Activated CD4-positive, CD25-positive, alpha-beta regulatory T cell (primary cell): ENCODE results near the gene ANKRD11.
A peak's percentile ranks its signal among the peaks of the same experiment; 100 is the strongest.
"Not testable (repeated sequence)": the region's sequence is repeated elsewhere in the genome, so short reads cannot be mapped to it uniquely, and the experiment has no call there.

ENCODE experiments used
- DNase-seq, 4 experiments: peaks; one replicate each; lab custom pipeline; 2025; lab: John Stamatoyannopoulos, UW

Gene ANKRD11

DNA sequence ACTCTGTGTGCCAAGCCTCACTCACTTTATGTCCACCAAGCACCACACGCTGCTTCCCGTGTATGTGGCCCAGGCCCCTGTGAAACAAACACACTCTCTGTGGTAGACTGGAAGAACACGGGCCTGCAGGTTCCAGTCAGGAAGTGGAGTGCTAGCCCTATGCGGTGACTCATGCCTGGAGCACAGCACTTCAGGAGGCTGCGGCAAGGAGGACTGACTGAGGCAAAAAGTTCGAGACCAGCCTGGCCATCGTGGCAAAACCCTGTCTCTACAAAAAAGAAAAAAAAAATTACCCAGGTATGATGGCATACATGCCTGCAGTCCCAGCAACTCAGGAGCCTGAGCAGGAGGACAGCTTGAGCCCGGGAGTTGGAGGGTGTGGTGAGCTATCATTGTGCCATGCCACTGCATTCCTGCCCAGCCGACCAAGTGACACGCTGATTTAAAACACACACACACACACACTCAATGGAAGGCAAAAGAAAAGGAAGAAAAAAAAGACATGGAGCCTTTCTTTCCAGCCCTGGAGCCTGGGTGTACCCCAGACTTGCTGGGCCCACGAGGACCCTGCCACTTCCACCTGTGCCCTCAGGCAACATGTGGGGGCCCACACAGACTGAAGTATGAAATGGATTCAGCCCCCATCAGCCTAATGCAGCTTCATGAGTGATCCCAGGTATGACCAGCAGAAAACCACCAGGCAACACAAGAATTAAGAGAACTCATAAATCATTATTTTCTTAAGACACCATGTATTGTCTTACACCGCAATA lies 126.6 kb downstream of the ANKRD11 start:
- no peak for DNase-seq

DNA sequence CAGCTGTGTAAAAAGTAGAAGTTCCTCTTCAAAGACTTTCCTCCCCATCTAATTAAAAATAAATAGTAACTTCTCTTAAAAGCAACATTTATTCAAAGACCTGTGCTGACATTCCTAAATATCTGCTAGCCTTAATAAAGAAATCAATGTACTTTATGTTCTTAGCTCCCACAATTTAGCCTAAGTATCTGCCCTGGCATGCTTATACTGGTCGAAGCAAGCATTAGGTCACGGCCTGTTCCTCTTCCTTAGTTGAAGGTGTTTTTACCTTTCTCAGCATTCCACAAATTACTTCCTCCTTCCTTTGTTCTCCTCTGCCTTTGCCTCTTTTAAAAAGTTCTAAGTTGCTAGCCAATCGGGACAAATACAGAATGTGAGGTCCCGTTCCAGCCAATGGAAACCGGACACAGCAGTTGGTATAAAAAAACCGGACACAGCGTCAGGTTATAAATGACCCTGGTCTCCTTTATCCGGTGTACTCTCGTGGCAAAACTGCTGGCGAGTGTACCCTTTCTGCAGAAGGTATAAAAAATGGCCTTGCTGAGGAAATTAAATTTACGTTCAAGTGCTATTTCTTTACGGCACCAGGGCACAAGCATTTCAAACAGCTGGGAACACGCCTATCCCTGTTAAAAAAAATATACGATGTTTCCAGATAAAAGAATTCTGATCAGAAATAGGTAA lies 127.7 kb downstream of the ANKRD11 start:
- not testable (repeated sequence) for DNase-seq

GRCh38 chr16:89361751-89362539 lies 128.4 kb downstream of the ANKRD11 start:
- no peak for DNase-seq

DNA sequence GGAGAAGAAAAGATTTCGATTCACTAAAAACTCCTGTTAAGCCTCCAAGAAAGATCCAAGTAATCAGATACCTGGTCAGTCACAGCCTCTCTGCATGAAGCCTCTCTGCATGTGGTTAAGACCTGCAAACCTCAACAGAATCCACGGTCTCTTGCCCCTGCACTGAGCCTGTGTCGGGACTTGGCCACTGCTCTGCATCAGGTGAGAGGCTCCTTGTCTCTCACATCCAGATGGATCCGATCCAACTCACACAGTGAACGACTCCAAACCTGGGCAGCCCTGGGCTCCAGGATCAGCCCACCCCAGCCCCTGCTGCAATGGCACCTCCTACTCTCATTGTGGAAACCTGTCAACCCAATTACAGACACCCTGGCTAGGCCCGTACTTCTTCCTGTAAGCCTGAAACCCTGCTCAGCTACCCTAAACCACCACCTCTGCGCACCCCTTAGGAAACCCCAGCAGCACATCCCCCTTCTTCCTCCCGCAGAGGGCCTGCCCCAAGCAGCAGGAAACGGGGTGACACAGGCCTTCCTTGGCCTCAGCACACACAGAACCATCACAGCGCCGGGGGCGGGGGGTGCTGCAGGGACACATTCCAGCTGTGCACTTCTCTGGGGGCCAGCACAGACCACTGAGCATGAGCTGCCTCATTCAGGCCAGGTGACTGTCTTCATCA lies 129.5 kb downstream of the ANKRD11 start:
- peak; percentile 26 to 66 (median 48) for DNase-seq

GRCh38 chr16:89359264-89360147 lies 130.9 kb downstream of the ANKRD11 start:
- no peak for DNase-seq

DNA sequence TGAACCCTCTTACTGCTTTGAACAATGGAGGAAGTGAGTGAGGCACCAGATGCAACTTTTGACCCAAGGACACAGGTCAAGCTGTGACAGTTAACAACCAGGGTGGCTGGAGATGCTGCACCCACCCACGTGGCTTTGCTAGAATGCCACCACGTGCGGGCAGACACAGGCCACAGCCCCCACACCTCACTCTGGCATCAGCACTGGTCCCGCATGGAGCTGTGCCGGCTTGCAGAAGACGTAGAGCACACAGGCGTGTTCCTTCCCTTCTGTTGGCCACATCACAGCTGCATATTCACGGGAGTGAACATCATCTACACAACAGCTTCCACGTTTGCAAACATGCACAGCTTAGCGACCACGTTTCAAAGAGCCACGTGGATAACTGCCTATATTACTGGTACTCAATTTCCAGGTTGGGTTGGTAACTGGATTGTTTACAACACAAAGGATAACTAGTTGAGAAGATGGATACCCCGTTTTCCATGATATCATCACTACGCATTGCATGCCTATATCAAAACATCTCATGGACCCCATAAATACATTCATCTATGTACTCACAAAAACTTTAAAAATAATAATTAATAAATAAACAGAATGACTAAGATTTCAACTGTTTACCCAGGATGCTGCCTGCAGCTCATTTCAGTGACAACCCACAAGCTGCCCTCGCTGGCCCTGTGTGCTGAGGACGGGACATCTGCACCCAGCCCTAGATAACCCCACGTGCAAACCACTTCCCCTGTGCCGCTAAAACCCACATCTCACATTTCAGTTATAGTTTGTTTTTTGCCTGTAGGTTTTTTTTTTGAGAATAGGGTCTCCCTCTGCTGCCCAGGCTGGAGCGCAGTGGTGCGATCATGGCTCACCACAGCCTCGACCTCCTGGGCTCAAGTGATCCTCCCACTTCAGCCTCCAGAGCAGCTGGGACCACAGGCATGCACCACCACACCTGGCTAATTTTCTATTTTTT lies 132.0 kb downstream of the ANKRD11 start:
- DNase-seq, result peak in 1 of 4 experiments; percentile 24

DNA sequence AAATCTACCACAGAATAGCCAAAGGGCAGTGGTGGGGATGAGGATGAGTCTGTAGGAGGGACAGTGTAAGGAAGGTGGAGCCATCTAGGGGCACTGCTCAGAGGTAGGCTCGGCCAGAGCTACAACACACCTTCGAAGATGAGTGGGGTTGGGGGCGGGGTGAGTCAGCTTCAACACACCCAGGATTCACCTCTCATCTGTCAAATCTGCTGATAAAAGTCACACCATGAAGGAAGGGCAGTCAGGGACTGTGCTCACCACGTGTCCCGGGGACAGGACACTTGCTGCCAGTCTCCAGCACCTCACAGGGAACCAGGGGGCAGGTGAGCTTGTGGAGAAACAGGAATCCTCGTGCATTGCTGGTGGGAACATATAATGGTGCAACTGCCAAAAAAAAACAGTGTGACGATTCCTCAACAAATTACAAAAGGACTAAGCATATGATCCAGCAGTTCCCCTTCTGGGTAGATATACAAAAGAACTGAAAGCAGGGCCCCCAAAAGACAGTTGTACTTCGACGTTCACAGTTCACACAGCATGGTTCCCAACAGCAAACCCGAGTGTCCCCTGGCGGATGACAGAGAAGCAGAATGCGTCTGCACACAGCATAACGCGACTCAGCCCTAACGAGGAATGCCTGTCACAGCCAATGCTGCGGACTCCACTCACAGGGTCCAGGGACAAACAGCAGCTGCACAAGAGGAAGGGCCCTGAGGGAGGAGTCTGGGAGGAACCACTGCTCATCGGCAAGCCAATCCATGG lies 133.1 kb downstream of the ANKRD11 start:
- DNase-seq, result peak in 2 of 4 experiments; percentile 29 to 50

DNA sequence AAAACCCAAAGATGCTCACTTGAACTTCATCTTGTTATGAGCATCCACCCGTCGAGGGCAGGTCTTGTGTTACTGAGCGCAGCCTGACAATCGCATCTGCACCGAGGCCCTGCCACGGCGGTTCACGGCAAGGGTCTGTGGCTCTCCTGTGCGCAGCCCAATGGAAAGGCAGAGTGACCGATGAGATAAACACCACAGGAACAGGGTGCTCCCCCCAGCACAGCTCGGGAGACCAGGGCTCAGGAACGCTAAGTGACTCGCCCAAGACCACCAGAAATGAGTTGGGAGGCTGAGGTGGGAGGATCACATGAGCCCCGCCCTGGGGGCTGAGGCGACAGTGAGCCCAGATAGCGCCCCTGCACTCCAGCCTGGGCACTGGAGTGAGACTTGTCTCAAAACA lies 134.7 kb downstream of the ANKRD11 start:
- DNase-seq, result no peak

DNA sequence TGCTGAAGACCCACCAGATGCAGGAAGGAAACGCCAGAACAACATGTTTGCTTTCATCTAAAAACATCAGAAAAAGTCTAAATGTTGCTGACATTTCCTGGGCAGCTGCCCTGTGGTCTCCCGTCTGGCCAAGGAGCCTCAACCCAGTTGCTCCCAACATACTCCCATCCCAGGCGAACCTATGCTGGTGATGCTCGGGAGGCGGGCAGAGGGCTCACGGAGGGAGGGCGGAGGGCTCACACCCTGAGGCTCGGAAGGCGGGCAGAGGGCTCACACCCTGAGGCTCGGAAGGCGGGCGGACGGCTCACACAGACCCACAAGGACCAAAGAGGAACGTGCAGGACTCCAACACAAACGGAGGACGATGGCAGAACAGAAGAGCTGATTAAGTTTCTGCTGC lies 135.4 kb downstream of the ANKRD11 start:
- no peak for DNase-seq

- DNase-seq, result no peak
Observed at GRCh38 chr16:89354325-89354724, 136.0 kb downstream of the ANKRD11 start.

- DNase-seq, result no peak
Observed at GRCh38 chr16:89352091-89352681, 138.2 kb downstream of the ANKRD11 start.

GRCh38 chr16:89351645-89352044 lies 138.7 kb downstream of the ANKRD11 start:
- no peak for DNase-seq

DNA sequence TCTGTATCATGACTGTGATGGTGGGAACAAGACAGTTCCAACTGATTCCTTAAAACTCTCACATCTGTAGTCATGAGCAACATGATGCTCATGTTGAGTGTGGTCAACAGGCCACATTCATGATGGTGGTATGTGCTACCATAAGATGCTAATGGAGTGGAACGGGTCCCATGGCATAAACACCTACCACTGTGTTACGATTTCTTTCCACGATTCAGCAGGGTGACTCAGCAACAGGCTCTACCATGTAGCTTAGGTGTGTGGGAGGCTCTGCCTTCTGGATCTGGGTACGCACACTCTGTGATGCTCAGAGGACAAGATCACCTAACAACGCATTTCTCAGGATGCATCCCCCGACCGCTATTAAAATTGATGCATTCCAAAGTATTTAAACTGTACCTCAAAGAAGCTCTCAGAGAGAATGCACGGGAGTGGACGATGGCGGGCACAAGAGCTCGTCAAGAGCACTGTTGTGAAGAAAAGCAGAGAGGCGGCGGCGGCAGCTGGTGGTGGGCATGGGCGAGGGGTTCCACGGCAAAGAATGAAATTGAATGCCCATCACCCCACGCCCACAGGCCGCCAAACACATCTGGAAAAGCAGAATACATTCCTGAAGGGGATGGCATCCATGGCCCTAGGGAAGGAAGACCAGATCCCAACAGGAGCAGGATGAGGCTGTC lies 139.5 kb downstream of the ANKRD11 start:
- DNase-seq, result no peak

GRCh38 chr16:89349947-89350633 lies 140.3 kb downstream of the ANKRD11 start:
- DNase-seq, result no peak

DNA sequence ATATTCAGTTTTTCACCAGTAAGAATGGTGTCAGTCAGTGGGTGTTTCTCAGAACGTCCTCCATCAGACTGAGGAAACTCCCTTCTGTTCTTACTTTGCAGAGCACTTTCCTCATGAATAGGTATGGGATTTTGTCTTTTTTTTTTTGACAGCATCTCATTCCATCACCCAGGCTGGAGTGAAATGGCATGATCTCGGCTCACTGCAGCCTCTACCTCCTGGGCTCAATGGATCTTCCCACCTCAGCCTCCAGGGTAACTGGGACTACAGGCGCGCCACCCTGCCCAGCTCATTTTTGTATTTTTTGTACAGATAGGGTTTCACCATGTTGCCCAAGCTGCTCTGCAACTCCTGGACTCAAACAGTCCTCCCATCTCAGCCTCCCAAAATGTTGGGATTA lies 142.6 kb downstream of the ANKRD11 start:
- no peak for DNase-seq

DNA sequence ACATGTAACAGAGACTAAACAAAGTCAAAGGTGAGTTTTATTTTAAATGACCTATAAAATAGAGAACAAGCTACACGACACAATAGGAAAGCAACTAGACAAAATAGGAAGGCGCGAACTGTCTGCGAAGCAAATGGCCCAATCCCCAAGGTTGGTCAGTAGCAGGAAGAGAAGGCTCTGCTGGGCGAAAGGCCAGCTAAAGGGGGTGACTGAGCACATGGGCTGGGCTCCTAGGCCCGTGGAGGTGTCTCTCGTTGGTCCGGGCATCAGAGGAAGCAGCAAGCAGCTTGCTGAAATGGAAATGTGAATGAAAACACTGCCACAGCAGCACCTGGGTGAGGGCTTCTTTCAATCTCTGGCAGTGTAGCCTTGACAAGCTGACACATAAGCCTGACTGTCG lies 143.5 kb downstream of the ANKRD11 start:
- no peak for DNase-seq

DNA sequence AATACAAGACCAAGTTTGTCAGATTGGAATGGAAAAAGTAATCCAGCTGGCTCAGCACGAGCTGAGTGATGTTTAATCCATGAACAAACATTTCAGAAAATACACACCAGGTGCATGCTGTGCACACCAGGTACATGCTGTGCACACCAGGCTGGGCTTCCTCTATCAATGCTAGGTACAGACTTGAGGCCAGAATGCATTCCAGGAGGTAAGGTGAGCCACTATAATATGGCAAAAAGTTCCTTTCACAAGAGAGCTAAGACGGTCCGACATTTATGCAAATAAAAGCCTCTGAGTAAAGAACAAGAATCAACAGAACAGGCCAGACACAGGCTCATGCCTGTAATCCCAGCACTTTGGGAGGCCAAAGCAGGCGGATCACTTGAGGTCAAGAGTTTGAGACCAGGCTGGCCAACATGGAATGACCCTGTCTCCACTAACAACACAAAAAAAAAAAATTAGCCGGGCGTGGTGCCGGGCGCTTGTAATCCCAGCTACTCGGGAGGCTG lies 144.7 kb downstream of the ANKRD11 start:
- no peak for DNase-seq
